Dermis blood vessel endothelial cell (primary cell): ENCODE results near the gene COL4A6. TPM values are rescaled to one million over a fixed set of nuclear protein-coding genes. Genes with fewer than 3 reads are reported as not detected.

Source experiments
- DNase-seq: peaks from one replicate; pipeline ENCODE4 v3.0.0; 2010
- total RNA-seq: library from RNA; depleted of rRNA; stranded (reverse); fragments of >200 nt; gene quantifications from 2 replicates; pipeline ENCODE4 v1.2.3, GENCODE V29; 2014

The COL4A6 gene
- total RNA-seq, 1 donor from 2014 or later, result 0.68 TPM

DNA sequence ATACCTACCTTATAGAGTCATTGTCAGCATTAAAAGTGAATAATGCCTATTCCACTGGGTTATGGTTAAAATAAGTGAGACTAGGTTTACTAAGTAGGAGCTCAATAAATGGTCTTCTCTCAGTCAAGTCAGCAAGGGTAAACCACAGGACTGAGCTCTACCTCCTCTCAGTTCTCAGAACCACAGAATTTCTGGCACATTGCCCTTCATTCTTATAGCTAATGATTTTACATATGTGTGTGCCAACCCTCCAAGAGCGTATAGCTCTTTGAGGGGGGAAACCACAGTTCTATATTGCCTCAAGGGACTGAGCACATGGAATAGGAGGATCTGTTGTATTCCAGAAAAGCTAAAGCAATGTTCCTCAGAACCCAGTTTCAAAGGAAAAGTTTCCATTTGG, 221.8 kb downstream of the COL4A6 start:
- DNase-seq, result no peak

GRCh38 chrX:108211301-108211700, 226.9 kb downstream of the COL4A6 start:
- DNase-seq, result no peak

- DNase-seq, result no peak
These were observed 229.1 kb downstream of the COL4A6 start for GRCh38 chrX:108209006-108209554.

DNA sequence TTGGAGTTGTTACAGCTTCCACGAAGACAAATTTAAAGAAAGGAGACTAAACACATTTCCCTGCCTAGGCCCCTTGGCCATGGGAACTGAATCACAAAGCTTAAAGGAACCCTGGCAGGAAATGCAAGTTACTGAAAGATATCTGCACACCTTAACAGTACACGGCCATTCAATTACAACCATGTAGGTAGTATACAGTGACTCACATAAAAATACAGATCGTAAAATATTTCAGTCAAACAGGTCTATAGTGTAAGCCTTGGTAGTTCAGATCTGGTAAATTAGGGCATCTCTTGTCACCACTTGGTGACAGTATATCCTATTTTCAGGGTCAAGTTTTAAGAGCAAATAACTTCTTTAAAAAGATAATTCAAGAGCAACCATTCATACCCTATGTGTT, 234.7 kb downstream of the COL4A6 start:
- DNase-seq, result no peak

- DNase-seq, result peak; percentile 63
These were observed 238.5 kb downstream of the COL4A6 start for GRCh38 chrX:108199691-108200090.

GRCh38 chrX:108199041-108199440, 239.2 kb downstream of the COL4A6 start:
- DNase-seq, result no peak

DNA sequence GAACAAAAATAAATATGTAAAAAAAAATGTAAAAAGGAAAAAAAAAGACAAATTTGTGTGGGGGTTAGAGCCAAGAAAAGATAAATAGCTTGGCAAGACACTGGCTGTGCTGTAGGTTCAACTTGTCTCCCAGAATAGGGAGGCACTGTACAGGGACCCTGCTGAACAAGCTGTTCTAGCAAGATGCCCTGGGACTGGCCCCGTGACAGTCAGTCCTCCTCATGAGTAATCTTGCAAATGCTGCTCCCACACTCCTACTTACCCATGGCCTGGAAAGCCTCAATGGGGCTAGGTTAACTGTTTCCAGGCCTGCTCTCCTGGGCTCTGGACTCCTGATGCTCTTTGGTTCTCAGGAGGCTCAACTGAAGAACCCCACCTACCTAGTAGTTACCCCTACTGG, 239.8 kb downstream of the COL4A6 start:
- DNase-seq, result no peak

GRCh38 chrX:108186811-108187210, 251.4 kb downstream of the COL4A6 start:
- DNase-seq, result peak; percentile 44

DNA sequence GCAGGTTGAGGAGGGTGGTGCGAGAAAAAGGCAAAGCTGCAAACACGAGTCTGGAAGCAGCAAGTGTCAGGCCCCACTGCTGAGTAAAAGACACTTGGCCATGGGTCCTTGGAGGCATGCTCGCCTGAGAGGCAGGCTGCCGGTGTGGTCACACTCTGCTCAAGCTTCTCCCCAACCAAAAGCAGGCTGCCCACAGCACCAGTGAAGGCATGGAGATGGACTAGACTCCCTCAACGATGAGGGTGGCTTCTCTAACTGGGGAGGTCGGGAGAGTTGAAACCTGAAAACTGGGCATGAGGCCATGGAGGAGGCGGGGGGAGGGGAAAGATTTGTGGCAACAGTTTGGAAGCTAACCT, 260.1 kb downstream of the COL4A6 start:
- no peak for DNase-seq

- DNase-seq, result peak; percentile 35
These were observed 260.7 kb downstream of the COL4A6 start for GRCh38 chrX:108177351-108178142.

DNA sequence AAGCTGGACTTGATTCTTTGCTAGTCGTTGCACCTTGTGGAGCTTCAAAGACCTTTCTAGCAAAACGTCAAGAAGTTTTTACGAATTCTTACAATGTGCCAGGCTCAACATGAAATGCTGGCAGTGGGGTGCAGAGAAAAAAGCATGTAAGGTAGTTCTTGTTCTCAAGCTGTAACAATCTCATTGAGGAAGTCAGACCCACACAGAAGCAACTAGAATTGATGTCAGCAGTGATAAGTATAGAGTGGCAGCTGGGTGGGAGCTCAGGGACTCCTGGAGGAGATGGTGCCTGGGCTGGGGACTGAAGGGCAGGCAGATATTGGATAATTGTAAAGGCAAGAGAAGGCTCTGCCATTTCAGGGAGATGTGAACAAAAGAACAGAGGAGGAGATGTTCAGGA, 264.3 kb downstream of the COL4A6 start:
- no peak for DNase-seq

DNA sequence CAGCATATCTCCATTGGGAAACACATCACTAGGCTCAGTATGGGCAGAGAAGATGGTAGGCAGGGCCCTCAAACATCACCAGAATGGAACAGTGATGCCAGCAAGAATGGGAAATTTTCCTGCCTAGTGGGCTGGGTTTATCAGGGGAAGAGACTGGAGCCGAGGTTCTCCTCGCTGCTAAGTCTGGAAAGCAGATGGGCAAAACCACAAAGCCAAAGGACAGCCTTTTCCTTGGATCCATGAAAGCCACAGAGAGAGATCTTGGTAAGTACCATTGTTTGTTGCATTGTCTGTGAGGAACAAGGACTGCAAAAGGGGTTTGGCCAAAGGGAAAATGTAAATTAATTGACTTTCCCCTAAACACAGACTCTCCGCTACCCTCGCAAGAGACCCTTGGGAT, 266.6 kb downstream of the COL4A6 start:
- no peak for DNase-seq

DNA sequence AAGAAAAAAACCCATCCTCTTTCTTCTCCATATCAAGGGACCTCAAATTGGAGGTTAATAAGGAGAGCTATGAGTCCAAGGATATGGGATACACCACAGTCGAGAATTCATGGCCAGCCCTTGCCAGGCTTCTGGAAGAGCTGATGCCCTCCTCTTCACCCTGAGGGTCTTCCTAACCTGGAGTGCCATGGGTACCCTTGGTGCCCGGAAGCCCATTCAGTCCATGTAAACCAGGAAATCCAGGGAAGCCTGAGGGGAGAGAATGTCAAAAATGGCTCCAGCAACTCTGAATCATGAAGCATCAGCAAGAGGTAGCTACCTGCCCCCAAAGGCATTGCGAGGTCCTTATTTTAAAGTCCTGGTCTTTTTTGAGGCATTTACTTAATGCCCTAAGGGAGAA, 268.5 kb downstream of the COL4A6 start:
- DNase-seq, result no peak

GRCh38 chrX:108168961-108169740, 269.1 kb downstream of the COL4A6 start:
- DNase-seq, result no peak

DNA sequence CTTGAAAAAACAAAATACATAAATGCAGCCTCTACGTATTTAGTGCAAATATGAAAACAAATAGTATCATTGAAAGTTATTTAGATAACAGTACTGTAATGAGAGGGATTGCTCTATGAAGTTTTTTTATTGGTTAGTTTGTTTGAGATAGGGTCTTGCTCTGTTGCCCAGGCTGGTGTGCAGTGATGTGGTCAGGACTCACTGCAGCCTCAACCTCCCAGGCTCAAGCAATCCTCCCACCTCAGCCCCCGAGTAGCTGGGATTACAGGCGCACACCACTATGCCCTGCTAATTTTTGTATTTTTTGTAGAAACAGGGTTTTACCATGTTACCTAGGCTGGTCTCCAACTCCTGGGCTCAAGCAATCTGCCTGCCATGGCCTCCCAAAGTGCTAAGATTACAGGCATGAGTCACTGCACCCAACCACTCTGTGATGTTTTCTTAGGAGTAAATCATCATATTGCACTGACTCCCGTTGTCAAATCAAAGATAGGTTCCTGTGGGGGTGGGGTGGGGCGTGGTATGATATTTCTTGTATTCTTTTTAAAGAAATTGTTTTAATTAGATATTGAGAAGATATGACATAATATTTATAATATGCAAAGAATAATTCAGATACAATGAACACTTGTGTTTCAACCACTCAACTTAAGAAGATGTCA, 270.9 kb downstream of the COL4A6 start:
- DNase-seq, result peak; percentile 39

DNA sequence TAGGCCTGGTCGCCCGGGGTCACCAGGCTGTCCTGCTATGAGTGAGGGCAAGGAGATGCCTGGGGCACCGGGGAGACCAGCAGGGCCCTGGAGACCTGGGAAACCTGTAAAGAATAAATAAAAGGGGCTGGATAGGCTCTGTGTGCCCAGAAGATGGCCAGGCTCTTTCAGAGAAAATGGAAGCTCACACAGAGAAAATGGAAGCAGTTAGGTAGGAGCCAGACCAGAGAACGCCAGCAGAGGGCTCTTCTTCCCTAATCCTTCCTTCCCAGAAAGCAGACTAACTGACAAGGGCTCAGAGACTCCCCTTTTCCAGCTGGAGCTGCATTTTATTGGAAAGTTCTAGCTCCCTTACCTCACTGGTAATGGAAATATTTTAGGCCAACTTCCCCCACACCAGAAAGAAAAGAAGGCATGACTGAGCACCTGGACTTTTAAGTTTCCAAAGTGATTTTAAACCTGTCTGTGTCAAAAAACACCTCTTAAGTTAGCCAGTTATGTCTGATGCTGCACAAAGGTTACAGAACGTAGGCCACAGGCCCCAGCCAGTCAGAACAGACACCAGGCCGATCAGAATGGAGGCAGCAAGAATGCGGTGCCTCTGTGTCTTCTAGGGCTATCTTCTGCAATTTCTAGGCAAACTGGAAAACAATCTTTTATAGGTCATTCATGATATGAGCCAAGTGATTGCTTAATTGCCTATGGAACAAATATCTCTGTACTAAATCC, 272.7 kb downstream of the COL4A6 start:
- DNase-seq, result peak; percentile 57

DNA sequence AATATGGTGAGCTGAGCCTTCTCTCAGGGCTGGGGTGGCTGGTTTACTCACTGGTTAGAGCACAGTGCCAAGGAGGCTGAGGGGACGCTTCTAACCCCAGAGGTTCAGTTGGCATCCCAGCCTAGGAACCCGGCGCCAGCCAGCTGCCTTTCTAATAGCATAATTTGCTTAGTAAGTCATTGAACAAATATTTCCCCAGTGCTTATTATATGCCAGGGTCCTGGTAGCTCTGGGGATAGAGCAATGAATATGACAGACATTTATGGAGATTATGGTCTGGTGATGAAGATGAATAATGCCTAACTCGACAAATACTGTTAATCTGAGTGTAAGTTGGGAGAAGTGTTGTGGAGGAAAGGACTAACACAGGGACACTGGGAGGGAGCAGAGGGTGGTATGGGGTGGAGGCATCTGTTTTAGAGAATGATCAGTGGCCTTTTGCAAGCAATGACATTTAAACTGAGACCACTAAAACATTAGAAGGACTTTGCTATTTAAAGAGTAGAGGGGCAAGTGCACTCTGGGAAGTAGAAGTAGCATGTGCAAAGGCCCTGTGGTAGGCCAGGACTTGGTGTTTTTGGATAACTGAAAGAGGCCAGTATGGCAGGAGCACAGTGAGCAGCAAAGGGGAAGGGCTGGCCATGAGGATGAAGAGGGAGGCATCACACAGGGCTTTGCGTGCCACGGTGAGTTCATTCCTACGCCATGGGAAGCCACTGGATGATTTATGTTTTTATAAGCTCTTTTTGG, 274.7 kb downstream of the COL4A6 start:
- no peak for DNase-seq

DNA sequence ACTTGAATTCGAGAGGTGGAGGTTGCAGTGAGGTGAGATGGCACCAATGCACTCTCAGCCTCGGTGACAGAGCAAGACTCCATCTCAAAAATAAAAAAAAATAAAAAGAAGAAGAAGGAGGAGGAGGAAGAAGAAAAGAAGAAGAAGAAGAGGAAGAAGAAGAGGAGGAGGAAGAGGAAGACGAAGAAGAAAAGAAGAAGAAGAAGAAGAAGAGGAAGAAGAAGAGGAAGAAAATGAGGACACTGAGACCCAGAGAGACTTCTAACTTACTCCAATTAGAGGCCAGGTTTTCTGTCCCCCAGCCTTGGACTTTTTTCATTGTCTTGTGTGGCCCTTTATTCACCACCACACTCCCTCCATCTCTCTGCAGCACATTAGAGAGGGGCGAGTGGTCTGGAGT, 276.0 kb downstream of the COL4A6 start:
- no peak for DNase-seq

DNA sequence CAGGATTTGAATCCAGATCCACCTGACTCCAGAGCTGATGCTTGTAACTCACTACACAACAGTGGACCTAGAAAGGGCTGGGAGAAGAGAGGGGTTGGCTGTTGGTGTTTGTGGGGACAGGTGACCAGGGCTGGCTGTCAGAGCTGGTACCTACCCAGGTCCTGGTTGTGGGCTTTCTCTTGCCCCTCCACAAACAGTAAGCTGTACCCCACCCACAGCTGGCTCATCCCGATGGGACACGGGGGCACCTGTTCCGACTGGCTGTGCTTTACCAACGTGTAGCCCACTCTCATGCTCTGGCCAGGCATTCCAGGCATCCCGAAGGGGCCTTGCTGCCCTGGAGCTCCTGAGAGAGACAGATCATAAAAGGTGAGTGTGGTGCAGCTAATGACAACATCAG, 277.9 kb downstream of the COL4A6 start:
- DNase-seq, result no peak

- no peak for DNase-seq
These were observed 279.1 kb downstream of the COL4A6 start for GRCh38 chrX:108159028-108159670.

DNA sequence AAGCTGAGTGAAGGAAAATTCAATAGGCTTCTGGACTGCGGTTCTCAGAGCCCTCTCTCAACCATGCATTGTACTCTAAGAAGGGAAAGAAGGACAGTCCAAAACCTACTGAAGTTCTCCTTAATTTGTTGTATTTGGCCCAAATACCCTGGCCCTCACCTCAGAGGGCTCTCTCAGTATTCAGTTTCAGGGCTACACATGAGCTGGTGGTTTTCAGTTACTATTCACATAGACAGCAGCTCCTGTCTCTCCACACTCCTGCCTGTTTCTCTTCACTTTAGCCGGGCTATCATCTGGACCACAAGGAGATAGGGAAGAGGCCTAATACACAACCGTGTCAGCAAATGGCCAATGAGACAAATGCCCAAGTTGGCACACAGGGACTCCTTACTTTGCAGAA, 280.6 kb downstream of the COL4A6 start:
- no peak for DNase-seq
